Calu3 (cell line): ENCODE measurements around the gene KLLN. TPM values are rescaled to one million over a fixed set of nuclear protein-coding genes. Genes with fewer than 3 reads are reported as not detected.
"Not testable (repeated sequence)": the region's sequence is repeated elsewhere in the genome, so short reads cannot be mapped to it uniquely, and the experiment has no call there.

ENCODE experiments used
- BruUV-seq: library from RNA; stranded (reverse); fragments of 400-500 nt; replicated peaks from 2 replicates; lab custom pipeline; 2021; lab: Mats Ljungman, UMichigan
- CTCF ChIA-PET: fragments of 300-600 bp; sonication (Branson Sonifier 250); formaldehyde crosslinking; loops from one replicate; lab custom pipeline; 2022; ENCODE audit warnings: antibody characterized with exemption; lab: Charles Lee
- DNase-seq: peaks from one replicate; pipeline ENCODE4 v3.0.0; 2022
- H3K27ac Mint-ChIP-seq: one replicate; pipeline ENCODE4 v1.8.0; 2022; ENCODE audit warnings: mixed read lengths; ENCODE audit not compliant: unreplicated experiment
- H3K27me3 Mint-ChIP-seq: one replicate; pipeline ENCODE4 v1.8.0; 2022; ENCODE audit warnings: mixed read lengths; ENCODE audit not compliant: unreplicated experiment
- H3K36me3 Mint-ChIP-seq: one replicate; pipeline ENCODE4 v1.8.0; 2022; ENCODE audit warnings: mild to moderate bottlenecking, moderate library complexity, mixed read lengths; ENCODE audit not compliant: insufficient read depth, unreplicated experiment
- H3K4me1 Mint-ChIP-seq: one replicate; pipeline ENCODE4 v1.8.0; 2022; ENCODE audit warnings: mild to moderate bottlenecking, low read depth, mixed read lengths; ENCODE audit not compliant: unreplicated experiment
- H3K4me3 Mint-ChIP-seq: one replicate; pipeline ENCODE4 v1.8.0; 2022; ENCODE audit warnings: mild to moderate bottlenecking, low read depth, moderate library complexity, mixed read lengths; ENCODE audit not compliant: unreplicated experiment
- H3K9me3 Mint-ChIP-seq: one replicate; pipeline ENCODE4 v1.8.0; 2022; ENCODE audit warnings: low read depth, mixed read lengths; ENCODE audit not compliant: unreplicated experiment
- intact Hi-C: fragments of 100-400 bp; cut with micrococcal nuclease; formaldehyde crosslinking; loops from one replicate; pipeline ENCODE4 v1.10.0; 2022; ENCODE audit not compliant: unreplicated experiment
- total RNA-seq: library from RNA; stranded (reverse); gene quantifications from 2 replicates; pipeline ENCODE4 v1.2.3, GENCODE V29; 2022
- TF ChIP-seq, protein P1 (sequence below): fragments of 200-600 bp; IDR thresholded peaks from one replicate; pipeline ENCODE4 v1.8.0; 2022; ENCODE audit warnings: antibody characterized with exemption; ENCODE audit not compliant: unreplicated experiment

The KLLN gene
- total RNA-seq, 1 experiment from 2014 or later = 0.52 TPM

DNA sequence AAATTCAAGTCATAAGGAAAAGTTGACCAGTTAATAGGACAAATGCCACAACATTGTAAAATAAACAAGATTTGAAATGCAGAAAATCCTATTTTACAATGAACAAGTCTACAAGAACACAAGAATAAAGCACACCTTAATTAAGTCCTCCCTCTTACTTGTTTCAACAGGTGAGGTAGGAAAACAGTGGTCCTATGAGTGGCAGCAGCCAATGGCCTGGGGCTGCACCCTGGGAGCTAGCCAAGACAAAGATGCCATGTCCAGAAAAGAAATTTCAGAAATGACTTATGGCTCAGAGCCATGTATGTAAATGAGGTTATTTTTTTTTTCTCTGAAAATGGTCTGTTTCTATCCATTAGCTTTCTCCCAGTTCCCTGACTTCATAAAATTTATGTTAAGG is 14.3 kb downstream of the KLLN start:
- no peak for DNase-seq
- no peak overlapping the region for H3K27ac Mint-ChIP-seq
- BruUV-seq = no TSS peak
- peaks cover 31% of the 10 kb centered on the region for H3K4me1 Mint-ChIP-seq
- no peaks in the 10 kb centered on the region for H3K9me3 Mint-ChIP-seq
- no peaks in the 10 kb centered on the region for H3K27me3 Mint-ChIP-seq
- TF ChIP-seq, protein P1, sequence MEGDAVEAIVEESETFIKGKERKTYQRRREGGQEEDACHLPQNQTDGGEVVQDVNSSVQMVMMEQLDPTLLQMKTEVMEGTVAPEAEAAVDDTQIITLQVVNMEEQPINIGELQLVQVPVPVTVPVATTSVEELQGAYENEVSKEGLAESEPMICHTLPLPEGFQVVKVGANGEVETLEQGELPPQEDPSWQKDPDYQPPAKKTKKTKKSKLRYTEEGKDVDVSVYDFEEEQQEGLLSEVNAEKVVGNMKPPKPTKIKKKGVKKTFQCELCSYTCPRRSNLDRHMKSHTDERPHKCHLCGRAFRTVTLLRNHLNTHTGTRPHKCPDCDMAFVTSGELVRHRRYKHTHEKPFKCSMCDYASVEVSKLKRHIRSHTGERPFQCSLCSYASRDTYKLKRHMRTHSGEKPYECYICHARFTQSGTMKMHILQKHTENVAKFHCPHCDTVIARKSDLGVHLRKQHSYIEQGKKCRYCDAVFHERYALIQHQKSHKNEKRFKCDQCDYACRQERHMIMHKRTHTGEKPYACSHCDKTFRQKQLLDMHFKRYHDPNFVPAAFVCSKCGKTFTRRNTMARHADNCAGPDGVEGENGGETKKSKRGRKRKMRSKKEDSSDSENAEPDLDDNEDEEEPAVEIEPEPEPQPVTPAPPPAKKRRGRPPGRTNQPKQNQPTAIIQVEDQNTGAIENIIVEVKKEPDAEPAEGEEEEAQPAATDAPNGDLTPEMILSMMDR = no peak
- H3K36me3 Mint-ChIP-seq = no peaks in the 10 kb centered on the region
- H3K4me3 Mint-ChIP-seq = no peak overlapping the region
- intact Hi-C loops = no loop called here
- CTCF ChIA-PET = no interaction called here

GRCh38 chr10:87847550-87847949 is 15.8 kb downstream of the KLLN start:
- Mint-ChIP-seq H3K9me3 (no peaks in the 10 kb centered on the region), H3K27me3 (no peaks in the 10 kb centered on the region), H3K27ac (no peak overlapping the region), H3K36me3 (peaks cover 1% of the 10 kb centered on the region), H3K4me3 (no peak overlapping the region), H3K4me1 (peaks cover 42% of the 10 kb centered on the region)
- TF ChIP-seq, protein P1 = no peak
- CTCF ChIA-PET = no interaction called here
- no TSS peak for BruUV-seq
- no peak for DNase-seq
- intact Hi-C loops = no loop called here

DNA sequence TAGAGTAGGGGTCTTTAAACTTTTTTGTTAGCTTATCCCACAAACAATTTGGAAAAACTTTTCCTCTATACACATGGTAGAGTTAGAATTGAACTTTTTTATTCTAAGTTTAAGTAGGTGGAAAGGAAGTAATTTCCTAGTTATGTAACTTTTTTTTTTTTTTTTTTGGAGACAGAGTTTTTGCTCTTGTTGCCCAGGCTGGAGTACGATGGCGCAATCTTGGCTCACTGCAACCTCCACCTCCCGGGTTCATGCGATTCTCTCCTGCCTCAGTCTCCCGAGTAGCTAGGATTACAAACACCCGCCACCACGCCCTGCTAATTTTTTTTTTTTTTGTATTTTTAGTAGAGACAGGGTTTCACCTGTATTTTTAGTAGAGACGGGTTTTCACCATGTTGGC is 16.6 kb downstream of the KLLN start:
- BruUV-seq, intact Hi-C loops, H3K4me3 Mint-ChIP-seq, H3K27me3 Mint-ChIP-seq, DNase-seq, H3K36me3 Mint-ChIP-seq, H3K9me3 Mint-ChIP-seq, H3K27ac Mint-ChIP-seq, CTCF ChIA-PET: not testable (repeated sequence)
- peaks cover 47% of the 10 kb centered on the region for H3K4me1 Mint-ChIP-seq

DNA sequence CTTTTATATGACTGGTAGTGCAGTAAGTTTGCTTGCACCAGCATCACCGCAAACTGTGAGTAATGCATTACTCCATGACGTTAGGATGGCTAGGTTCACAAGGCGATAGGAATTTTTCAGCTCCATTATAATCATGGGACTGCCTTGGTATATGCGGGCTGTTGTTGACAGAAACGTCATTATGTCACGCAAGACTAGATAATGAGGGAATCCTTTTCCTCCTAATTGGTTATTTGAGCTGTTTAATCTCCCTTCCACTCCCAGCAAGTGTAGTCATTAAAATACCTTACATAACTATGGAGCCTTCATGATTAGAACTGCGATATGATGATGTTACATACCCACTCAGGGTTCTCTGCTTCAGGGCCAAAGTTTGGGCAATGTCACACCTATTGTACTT is 17.3 kb downstream of the KLLN start:
- Mint-ChIP-seq H3K9me3 (no peaks in the 10 kb centered on the region), H3K4me1 (peaks cover 41% of the 10 kb centered on the region), H3K27me3 (no peaks in the 10 kb centered on the region), H3K4me3 (no peak overlapping the region), H3K36me3 (peaks cover 7% of the 10 kb centered on the region), H3K27ac (peak overlapping the region; percentile 52)
- BruUV-seq = no TSS peak
- TF ChIP-seq, protein P1 = no peak
- CTCF ChIA-PET = interaction anchor here (0.7 to 1.3 kb wide), 2 partner anchors 15 to 45 kb away, joined by 3 to 4 read pairs; no protein-coding TSS in a partner anchor
- DNase-seq = no peak
- intact Hi-C loops = no loop called here

GRCh38 chr10:87845624-87845998 is 17.7 kb downstream of the KLLN start:
- Mint-ChIP-seq H3K4me3 (no peak overlapping the region), H3K27me3 (no peaks in the 10 kb centered on the region), H3K27ac (peak overlapping the region; percentile 52), H3K36me3 (peaks cover 7% of the 10 kb centered on the region), H3K9me3 (no peaks in the 10 kb centered on the region), H3K4me1 (peaks cover 37% of the 10 kb centered on the region)
- DNase-seq = no peak
- CTCF ChIA-PET = interaction anchor here (0.6 to 1.3 kb wide), 3 partner anchors 16 to 45 kb away, joined by 3 to 4 read pairs (median 3); no protein-coding TSS in a partner anchor
- intact Hi-C loops = no loop called here
- TF ChIP-seq, protein P1 = no peak
- BruUV-seq = no TSS peak
